Natural killer cell treated with Interleukin-12 subunit alpha and Interleukin-12 subunit beta and Interleukin-15 and Interleukin-18, amount 100 ng/mL, for 72 hours (primary cell): ENCODE data around the gene CD247. TPM values are rescaled to one million over a fixed set of nuclear protein-coding genes. Genes with fewer than 3 reads are reported as not detected.

ENCODE experiments used
- ATAC-seq, 2 donors: fragments of 150-1000 bp; cut with Tn5 transposase in 1 of 2; sonication (Bioruptor Pico), chemical (Tn5 transposase) in 1 of 2; 2 replicates each; pipeline ENCODE4 v1.10.0; 2021
- DNase-seq: peaks from one replicate; pipeline ENCODE4 v3.0.0; 2022; ENCODE audit warnings: low spot score
- H3K27ac Mint-ChIP-seq, 2 donors: 1 replicate in 1 of 2; 2 replicates in 1 of 2; pipeline ENCODE4 v1.8.0; 2022; ENCODE audit warnings: mixed read lengths in 2 of 2, mild to moderate bottlenecking in 1 of 2, moderate library complexity in 1 of 2
- H3K27me3 Mint-ChIP-seq, 2 donors: 1 replicate in 1 of 2; 2 replicates in 1 of 2; pipeline ENCODE4 v1.8.0; 2022; ENCODE audit warnings: mixed read lengths in 2 of 2
- H3K36me3 Mint-ChIP-seq: one replicate; pipeline ENCODE4 v1.8.0; 2022; ENCODE audit warnings: mixed read lengths
- H3K4me1 Mint-ChIP-seq, 2 donors: 1 replicate in 1 of 2; 2 replicates in 1 of 2; pipeline ENCODE4 v1.8.0; 2022; ENCODE audit warnings: low read depth in 2 of 2, mixed read lengths in 2 of 2, mild to moderate bottlenecking in 1 of 2
- H3K4me3 Mint-ChIP-seq: one replicate; pipeline ENCODE4 v1.8.0; 2022; ENCODE audit warnings: mixed read lengths
- H3K9me3 Mint-ChIP-seq: 2 replicates; pipeline ENCODE4 v1.8.0; 2022; ENCODE audit warnings: mixed read lengths
- total RNA-seq, 2 donors: library from RNA; stranded (reverse); gene quantifications; one replicate each; pipeline ENCODE4 v1.2.3, GENCODE V29; 2022

Gene CD247
- total RNA-seq, 2 donors from 2014 or later, result 169 to 384 TPM

DNA sequence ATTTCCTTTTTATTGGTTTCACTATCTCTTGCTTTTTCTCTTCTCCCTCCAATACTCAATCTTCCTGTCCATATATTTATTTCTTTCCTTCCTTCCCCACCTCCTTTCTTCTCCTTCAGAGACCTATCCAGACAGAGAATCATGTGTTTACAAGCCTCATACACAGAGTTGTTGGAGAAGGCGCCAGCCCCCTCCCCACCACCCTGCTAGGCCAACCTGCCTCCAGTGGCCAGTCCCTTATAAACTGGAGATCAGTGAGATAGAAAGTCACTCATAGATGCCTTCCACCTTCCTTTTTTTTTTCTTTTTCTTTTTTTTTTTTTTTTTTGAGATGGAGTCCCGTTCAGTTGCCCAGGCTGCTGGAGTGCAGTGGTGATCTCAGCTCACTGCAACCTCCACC, 53.3 kb downstream of the CD247 start:
- Mint-ChIP-seq H3K4me1 (peaks cover 46 to 52% of the 10 kb centered on the region in 2 donors), H3K4me3 (peak overlapping the region; percentile 70), H3K27me3 (no peaks in the 10 kb centered on the region), H3K27ac (peak overlapping the region; percentile 85 to 98), H3K9me3 (no peaks in the 10 kb centered on the region), H3K36me3 (peaks cover 5% of the 10 kb centered on the region)
- ATAC-seq, result no peak
- DNase-seq, result no peak

DNA sequence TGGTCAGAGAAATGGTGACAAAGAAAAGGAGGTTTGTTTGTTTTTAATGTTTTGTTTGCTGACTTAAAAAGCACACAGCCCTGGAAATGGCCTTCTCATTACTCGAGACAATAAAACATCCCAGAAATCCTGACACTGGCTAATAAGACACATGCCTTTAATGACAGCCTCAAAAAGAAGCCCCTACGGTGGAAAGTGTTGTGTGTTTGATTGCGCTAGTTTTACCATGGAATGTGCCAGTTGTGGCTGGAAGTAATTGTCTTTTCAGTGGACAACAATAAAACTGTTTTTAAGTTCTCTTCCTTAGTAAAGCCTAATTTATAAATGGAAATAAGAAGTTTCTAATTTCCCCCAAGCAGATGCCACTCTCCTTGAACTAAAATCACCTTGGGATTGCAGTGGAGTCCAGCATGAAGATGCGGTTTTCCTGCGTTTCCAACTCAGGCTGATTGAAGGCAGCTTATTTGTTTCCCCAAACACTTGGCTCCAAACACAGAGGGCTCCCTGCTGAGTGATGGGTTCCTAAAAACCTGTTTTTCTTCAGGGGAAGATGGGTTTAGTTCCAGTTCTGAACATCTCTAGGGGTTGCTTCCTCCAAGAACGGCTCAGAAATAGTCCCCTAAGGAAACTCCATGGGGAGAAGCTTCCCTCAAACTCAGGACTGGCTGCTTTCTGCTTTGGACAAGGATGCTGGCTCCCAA, 54.3 kb downstream of the CD247 start:
- no peaks in the 10 kb centered on the region for H3K27me3 Mint-ChIP-seq
- DNase-seq (no peak), ATAC-seq (no peak)
- H3K4me1 Mint-ChIP-seq, result peaks cover 41 to 43% of the 10 kb centered on the region in 2 donors
- peaks cover 5% of the 10 kb centered on the region for H3K36me3 Mint-ChIP-seq
- H3K27ac Mint-ChIP-seq, result peak overlapping the region; percentile 85 to 98
- peak overlapping the region; percentile 70 for H3K4me3 Mint-ChIP-seq
- H3K9me3 Mint-ChIP-seq, result no peaks in the 10 kb centered on the region

DNA sequence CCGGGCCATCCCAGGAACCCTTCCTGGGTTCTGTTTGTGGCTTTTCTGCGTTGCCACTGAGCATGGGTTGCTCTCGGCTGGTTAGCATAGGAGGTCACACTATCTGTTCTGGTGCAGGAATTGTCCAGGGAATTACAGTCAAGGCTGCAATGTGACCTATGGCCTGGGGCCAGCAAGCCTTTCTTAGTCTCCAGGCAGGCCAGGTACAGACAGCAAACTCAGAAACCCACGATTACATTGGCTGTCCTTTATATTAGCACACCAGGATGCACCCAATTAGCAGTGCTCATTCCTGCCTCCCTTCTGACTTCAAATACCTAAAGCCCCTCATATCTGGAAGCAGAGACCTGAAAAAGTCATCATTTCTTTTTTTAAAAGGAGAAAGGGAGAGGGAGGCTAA, 55.2 kb downstream of the CD247 start:
- peaks cover 5% of the 10 kb centered on the region for H3K36me3 Mint-ChIP-seq
- H3K27ac Mint-ChIP-seq, result peak overlapping the region; percentile 85 to 98
- ATAC-seq (no peak), DNase-seq (no peak)
- no peaks in the 10 kb centered on the region for H3K9me3 Mint-ChIP-seq
- H3K4me1 Mint-ChIP-seq, result peaks cover 32 to 37% of the 10 kb centered on the region in 2 donors
- no peaks in the 10 kb centered on the region for H3K27me3 Mint-ChIP-seq
- peak overlapping the region; percentile 17 for H3K4me3 Mint-ChIP-seq

DNA sequence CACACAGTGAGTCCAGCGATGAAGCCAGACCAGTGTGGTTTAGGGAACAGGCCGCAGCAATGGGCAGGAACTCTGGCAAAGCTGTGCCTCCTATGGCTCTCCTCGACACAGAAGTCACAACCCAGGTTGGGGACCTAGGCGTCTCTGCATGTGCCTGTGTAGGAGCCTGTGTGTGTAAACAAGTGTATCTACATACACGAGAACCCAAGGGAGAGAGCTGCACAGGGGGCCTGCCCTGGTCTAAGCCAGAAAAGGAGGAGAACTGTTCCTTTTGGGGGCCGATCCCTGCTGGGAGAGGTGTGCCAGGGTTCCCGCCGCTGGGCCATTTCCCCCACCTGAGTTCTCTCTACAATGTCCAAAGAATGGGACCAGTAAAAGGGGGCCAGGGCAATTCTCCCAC, 56.0 kb downstream of the CD247 start:
- Mint-ChIP-seq H3K27ac (peak overlapping the region; percentile 85 to 98), H3K4me3 (no peak overlapping the region), H3K27me3 (no peaks in the 10 kb centered on the region), H3K36me3 (peaks cover 5% of the 10 kb centered on the region), H3K9me3 (no peaks in the 10 kb centered on the region), H3K4me1 (peaks cover 36 to 37% of the 10 kb centered on the region in 2 donors)
- ATAC-seq (no peak), DNase-seq (no peak)

DNA sequence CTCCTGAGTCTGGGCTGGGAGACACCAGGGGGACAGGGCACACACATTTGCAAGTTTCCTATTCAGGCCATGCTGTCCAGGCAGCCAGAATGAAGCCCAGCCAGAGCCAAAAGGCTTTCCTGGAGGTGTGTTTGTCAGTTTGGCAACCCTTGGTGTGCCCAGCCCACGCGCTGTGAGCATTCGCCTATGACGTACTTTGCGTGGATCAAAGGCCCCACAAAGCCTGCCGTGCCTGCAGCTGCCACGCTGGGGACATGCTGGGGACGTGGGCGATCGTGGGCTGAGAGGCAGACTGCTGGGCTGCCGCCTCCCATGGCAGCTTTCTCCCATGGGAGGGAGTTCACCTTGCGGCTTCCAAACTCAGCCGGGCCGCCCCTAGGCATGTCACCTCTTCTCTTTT, 57.5 kb downstream of the CD247 start:
- DNase-seq (no peak), ATAC-seq (peak in 1 of 2 donors; percentile 16)
- Mint-ChIP-seq H3K4me1 (peaks cover 45 to 48% of the 10 kb centered on the region in 2 donors), H3K9me3 (no peaks in the 10 kb centered on the region), H3K27ac (peak overlapping the region; percentile 98 to 99), H3K27me3 (no peaks in the 10 kb centered on the region), H3K4me3 (no peak overlapping the region), H3K36me3 (peaks cover 5% of the 10 kb centered on the region)

DNA sequence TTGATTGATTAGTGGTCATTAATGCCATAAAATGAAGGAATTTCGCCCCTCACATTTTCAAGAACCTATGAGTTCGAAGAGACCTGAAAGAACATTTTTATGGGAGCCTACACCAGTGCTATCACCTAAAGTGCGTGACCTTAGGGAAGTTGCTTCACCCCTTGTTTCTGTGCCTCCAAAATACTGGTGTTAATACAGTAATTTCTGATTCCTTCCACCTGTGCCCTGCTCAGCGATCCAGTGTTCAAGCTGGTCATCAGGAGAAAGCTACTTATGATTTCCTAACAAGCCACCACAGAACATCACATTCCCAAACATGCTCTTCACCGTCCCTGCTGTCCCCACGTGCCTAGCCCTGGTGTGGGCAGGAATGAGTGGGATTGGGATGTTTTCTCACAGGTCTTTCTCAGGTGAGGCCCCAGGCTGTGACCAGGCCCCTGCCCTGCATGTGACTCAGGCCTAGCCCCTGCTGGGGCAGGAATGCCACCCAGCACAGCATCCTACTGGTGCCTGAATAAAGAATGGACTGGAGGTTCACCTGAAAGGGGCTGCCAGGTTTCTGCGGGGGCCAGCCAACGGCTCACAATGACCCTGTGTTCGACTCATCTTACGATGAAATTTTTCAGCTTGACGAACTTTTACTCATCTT, 60.3 kb downstream of the CD247 start:
- peak overlapping the region; percentile 16 for H3K4me3 Mint-ChIP-seq
- H3K27ac Mint-ChIP-seq, result peak overlapping the region; percentile 98 to 99
- peaks cover 29 to 42% of the 10 kb centered on the region in 2 donors for H3K4me1 Mint-ChIP-seq
- ATAC-seq (no peak), DNase-seq (no peak)
- H3K36me3 Mint-ChIP-seq, result peaks cover 4% of the 10 kb centered on the region
- no peaks in the 10 kb centered on the region for H3K27me3 Mint-ChIP-seq
- H3K9me3 Mint-ChIP-seq, result no peaks in the 10 kb centered on the region

DNA sequence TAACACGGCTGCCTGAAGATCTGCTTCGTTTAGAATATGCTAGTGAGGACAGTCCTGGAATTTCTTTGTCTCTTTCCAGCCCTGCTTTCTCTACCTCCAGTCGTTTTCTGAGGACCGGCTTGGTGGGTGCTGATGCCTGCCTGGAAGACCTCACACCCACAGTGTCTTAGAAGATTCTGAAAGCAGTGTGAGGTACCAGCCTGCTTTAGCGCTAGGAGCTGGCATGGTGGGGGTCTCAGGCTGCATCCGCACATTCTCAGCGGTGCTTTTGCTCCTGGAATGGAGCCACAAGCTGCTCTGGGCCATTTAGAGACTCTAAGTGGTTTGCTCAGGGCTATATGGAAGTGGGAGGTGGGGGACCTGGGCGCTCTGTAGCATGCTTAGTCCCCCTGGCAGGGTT, 61.4 kb downstream of the CD247 start:
- no peak for DNase-seq
- no peaks in the 10 kb centered on the region for H3K27me3 Mint-ChIP-seq
- no peaks in the 10 kb centered on the region for H3K36me3 Mint-ChIP-seq
- no peaks in the 10 kb centered on the region for H3K9me3 Mint-ChIP-seq
- H3K4me3 Mint-ChIP-seq, result peak overlapping the region; percentile 94
- peak overlapping the region; percentile 98 to 99 for H3K27ac Mint-ChIP-seq
- H3K4me1 Mint-ChIP-seq, result peaks cover 35 to 46% of the 10 kb centered on the region in 2 donors
- no peak for ATAC-seq

DNA sequence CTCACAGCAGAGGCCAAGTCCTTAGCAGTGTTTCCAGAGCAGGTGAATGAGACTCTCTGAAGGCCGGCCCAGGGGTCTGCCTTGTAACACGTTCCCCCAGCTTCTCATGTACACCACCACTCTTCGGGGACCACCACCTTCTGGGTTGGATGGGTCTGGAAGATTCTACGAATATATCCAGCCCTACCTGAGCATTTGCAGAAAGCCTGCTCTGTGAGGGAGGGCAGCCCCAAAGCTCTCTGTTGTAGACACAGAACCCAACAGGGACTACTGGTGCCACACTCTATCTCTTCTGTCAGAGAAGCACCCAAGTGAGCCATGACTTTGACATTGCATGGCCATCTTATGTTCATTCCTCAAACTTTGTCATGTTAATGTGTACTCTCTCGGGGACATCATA, 61.8 kb downstream of the CD247 start:
- H3K4me3 Mint-ChIP-seq, result peak overlapping the region; percentile 94
- DNase-seq, result no peak
- peaks cover 38 to 47% of the 10 kb centered on the region in 2 donors for H3K4me1 Mint-ChIP-seq
- H3K27ac Mint-ChIP-seq, result peak overlapping the region; percentile 98 to 99
- no peaks in the 10 kb centered on the region for H3K9me3 Mint-ChIP-seq
- no peak for ATAC-seq
- H3K36me3 Mint-ChIP-seq, result no peaks in the 10 kb centered on the region
- no peaks in the 10 kb centered on the region for H3K27me3 Mint-ChIP-seq

DNA sequence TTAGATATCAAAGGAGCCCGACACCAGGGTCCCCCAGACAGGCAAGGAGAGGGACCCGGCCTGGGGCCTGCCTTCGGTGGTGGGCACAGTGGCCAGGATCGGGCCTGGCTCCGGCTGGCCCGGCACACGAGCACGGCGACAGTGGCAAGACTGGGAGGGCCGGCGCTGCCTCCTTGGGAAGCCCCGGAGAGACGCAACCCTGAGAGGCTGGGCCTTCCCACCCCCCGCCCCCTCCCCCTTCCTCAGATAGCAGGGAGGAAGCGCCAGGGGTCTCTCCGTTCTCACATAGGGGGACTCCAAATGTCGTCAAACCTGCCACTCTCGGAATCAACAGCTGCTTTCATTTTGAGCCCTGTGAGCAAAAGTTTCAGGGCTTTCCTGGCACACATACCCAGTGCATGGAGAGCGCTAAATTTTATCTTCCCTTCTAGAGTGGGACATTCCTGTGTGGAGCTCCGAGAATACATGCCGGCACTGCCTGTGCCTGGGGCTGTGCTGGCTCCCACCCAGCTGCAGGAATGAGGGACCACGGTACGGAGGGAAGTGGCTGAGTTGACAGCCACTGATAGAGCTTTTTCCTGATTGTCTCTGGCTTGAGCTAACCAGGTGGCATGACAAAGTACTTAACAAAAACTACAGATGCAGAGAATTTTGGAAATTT, 62.4 kb downstream of the CD247 start:
- Mint-ChIP-seq H3K27ac (peak overlapping the region; percentile 98 to 99), H3K9me3 (no peaks in the 10 kb centered on the region)
- DNase-seq, result peak; percentile 79

DNA sequence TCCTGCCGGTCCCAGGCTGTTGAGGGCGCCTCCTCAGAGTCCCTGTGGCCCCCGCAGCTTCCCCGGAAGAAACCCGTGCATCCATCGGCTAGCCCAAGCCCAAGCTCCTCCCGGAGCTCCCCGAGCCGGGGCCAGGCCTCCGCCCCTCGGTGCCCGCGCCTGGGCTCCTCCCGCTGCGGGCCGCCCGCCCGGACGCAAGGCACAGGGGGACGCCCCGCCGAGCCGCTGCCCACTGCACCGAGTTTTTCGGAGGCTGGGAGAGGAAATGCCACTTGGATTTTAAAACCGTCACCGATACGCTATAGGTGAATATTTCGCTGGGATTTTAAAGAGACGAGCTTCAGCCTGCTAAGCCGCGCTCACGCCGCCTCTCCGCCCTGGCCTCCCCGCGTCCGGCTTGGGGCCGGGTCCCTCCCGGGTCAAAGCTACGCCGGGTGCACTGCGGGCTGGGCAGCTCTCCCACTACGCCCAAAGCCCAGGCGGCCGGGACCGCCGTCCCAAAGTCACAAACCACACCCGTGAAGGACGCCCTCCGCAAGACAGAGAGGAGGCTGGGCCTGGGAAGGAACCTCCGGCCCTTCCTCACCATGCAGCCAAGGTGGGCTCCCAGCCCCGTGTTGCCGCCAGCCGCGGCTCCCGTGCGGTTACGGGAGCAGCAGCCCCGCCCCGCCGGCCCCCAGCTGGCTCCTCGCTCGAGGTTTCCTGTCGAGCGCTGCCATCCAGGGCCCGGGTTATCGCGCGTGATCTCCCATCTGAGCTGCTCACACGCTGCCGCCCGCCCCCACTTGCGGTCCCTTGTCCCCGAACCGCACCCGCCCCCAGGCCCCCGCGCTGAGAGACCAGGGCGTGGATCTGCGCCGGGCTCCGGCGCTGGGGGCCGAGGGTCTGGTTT, 63.2 kb downstream of the CD247 start:
- DNase-seq (peak; percentile 91), ATAC-seq (peak; percentile 81 to 83)
- Mint-ChIP-seq H3K4me1 (peaks cover 51 to 55% of the 10 kb centered on the region in 2 donors), H3K27ac (peak overlapping the region; percentile 98 to 99), H3K4me3 (peak overlapping the region; percentile 94), H3K9me3 (no peaks in the 10 kb centered on the region), H3K27me3 (no peaks in the 10 kb centered on the region), H3K36me3 (no peaks in the 10 kb centered on the region)

More for the DNA sequence above, 62.4 kb downstream of the CD247 start:
- peak overlapping the region; percentile 94 for H3K4me3 Mint-ChIP-seq
- ATAC-seq, result peak; percentile 67 to 79
- H3K36me3 Mint-ChIP-seq, result no peaks in the 10 kb centered on the region
- H3K4me1 Mint-ChIP-seq, result peaks cover 44 to 51% of the 10 kb centered on the region in 2 donors
- H3K27me3 Mint-ChIP-seq, result no peaks in the 10 kb centered on the region

DNA sequence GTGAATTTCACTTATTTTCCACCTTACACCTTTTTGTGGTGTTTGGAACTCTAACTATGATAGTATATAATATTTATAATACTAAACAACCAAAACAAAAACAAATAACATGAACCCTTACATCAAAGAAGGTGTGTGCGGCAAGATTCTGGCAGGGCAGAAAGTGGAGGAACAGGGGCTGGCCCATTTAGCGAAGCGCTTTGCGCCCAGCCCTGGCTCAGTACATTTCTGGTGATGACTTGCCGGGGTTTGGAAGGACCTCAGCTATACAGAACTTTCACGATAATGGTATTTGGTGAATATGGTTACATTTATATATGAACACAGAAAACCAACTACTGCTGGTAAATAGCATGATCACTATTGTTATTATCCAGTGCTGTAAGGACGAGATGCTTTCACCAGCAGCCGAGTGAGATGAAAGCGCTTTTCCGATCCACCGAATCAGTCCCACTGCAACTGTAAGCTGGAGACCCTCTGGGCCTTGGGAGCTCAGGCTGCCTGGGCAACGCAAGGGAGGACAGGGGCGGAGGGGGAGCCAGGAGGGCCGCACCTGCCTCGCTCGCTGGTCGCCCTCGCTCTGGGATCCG, 63.9 kb downstream of the CD247 start:
- Mint-ChIP-seq H3K27me3 (no peaks in the 10 kb centered on the region), H3K4me1 (peaks cover 54 to 55% of the 10 kb centered on the region in 2 donors), H3K9me3 (no peaks in the 10 kb centered on the region), H3K27ac (peak overlapping the region; percentile 87 to 99), H3K4me3 (peak overlapping the region; percentile 94), H3K36me3 (no peaks in the 10 kb centered on the region)
- no peak for DNase-seq
- ATAC-seq, result no peak

DNA sequence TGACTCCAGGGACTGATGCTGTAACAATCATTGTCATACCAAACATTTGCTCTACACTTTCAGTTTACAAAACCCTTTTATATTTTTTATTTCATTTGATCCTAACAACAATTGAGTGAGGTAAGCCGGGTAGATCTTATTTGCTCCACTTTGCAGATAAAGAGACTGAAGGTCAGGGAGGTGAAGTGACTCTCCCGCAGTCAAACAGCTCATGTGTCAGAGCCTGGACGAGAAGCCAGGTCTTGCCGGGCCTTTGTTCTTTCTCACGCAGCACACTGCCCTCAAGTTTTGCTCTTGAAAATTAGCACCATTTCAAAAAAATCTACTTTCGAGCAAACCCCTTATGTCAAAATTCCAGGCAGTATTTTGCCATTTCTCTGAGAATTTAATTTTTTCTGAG, 65.2 kb downstream of the CD247 start:
- no peak for DNase-seq
- peak overlapping the region; percentile 58 for H3K4me3 Mint-ChIP-seq
- H3K4me1 Mint-ChIP-seq, result peaks cover 62 to 64% of the 10 kb centered on the region in 2 donors
- no peak for ATAC-seq
- no peaks in the 10 kb centered on the region for H3K36me3 Mint-ChIP-seq
- H3K9me3 Mint-ChIP-seq, result no peaks in the 10 kb centered on the region
- peak overlapping the region; percentile 84 to 85 for H3K27ac Mint-ChIP-seq
- no peaks in the 10 kb centered on the region for H3K27me3 Mint-ChIP-seq

DNA sequence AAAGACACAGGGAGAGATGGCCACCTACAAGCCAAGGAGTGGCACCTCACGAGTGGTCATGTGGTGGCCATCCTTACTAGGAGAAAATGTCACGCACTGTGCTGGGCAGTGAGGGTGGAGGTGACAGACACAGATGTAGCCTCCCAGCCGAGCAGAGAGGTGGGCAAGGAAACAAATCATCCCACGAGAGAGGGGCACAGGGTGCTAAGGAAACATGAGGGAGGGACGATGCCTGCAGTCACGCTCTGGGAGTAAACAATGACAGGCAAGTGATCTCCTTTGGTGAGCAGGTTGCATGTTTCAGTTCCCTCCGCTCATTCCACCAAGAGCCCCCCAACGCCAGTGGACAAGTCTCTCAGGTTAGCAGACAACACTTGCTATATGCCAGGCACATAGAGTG, 65.8 kb downstream of the CD247 start:
- Mint-ChIP-seq H3K4me3 (peak overlapping the region; percentile 80), H3K36me3 (no peaks in the 10 kb centered on the region), H3K9me3 (no peaks in the 10 kb centered on the region), H3K27me3 (no peaks in the 10 kb centered on the region), H3K4me1 (peaks cover 64 to 67% of the 10 kb centered on the region in 2 donors), H3K27ac (peak overlapping the region; percentile 84 to 85)
- ATAC-seq, result no peak
- peak; percentile 55 for DNase-seq
